HG03135 (cell line): ENCODE measurements around the gene RBM45.

Experiments
- ATAC-seq: cut with Tn5 transposase; IDR thresholded peaks from one replicate; pipeline ENCODE4 v1.9.1; 2021; ENCODE audit warnings: mild to moderate bottlenecking, moderate library complexity; ENCODE audit not compliant: unreplicated experiment

Gene RBM45

DNA sequence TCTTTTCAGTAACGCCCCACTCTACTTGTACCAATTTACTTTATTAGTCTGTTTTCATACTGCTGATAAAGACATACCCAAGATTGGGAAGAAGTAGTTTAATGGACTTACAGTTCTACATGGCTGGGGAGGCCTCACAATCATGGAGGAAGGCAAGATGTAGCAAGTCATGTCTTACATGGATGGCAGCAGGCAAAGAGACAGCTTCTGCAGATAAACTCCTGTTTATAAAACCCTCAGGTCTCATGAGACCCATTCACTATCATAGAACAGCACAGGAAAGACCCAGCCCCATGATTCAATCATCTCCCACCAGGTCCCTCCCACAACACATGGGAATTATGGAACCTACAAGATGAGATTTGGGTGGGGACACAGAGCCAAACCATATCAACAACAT, 43.3 kb downstream of the RBM45 start:
- ATAC-seq = no peak

DNA sequence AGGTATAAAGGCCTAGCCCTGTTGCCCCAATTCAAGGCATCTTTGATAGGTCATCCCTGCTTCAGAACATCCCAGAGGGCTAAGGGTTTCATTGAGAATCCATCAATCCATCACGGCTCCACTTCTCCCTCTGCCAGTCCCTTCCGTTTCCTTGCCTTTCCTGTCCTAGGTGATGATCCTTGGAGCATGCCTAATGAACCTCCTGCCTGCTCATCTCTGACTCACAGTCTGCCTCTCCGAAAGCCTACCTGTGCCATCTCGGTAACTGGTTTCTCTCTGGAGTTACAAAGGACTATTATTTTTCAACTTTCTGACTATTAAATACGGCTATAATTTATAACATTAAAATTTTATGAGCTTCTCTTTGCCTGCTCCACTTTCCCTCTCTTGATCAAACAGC, 45.3 kb downstream of the RBM45 start:
- ATAC-seq = no peak

DNA sequence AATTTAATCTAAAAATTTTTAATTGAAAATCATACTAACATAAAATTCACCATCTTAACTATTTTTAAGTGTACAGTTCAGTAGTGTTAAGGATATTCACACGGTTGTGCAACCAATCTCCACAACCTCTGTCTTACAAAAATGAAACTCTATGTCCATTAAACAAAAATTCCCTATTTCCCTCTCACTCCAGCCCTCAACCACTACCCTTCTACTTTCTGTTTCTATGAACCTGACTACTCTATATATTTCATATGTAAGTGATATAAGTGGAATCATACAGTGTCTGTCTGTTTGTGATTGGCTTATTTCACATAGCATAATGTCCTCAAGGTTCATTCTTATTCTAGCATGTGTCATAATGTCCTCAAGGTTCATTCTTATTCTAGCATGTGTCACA, 47.7 kb downstream of the RBM45 start:
- ATAC-seq = no peak

DNA sequence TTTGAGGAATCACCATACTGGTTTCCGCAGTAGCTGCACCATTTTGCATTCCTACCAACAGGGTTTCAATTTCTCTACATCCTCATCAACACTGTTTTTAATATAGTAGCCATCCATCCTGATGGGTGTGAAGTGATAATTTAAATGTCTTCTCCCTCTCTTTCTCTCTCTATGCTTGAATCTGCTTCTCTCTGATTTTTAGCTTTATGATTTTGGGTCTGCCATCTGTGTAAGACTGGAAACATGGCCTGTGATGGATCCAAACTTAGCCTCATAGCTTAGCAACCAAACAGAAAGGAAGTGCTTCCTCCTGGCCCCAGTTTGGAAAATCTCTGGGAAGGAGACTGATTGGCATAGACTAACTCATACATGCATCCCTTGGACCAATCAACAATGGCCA, 48.4 kb downstream of the RBM45 start:
- ATAC-seq = no peak

DNA sequence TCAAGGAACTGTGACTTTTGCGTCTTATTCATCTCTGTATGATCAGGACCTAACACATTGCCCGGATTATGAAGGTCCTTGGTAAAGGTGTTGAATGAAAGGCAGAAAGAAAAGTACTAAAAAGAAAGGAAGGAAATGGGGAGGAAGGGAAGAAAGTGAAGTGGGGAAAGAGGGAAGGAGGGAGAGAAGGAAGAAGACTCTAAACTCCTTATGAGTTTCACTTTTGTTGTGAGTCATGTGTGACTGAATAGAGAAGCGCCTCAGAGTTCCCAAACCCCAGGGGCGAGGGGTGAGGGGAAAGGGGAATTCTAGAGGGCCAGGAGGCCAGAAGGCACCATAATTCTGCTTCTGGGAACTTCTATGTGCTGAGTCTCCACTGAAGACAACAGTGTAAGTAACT, 51.2 kb downstream of the RBM45 start:
- no peak for ATAC-seq

DNA sequence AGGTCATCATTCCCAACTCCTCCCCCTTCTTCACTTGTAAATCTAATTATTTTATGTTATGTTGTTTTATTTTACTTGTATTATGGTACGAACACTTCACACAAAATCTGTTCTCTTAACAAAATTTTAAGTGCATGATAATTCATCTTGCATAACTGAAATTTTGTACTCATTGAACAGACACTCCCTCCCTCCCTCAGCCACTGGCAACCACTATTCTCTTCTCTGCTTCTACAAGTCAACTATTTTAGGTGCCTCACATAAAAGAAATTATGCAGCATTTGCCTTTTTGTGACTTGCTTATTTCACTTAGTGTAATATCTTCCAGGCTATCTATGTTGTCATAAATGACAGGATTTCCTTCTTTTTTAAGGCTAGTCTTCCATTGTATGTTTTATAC, 51.7 kb downstream of the RBM45 start:
- ATAC-seq = no peak

DNA sequence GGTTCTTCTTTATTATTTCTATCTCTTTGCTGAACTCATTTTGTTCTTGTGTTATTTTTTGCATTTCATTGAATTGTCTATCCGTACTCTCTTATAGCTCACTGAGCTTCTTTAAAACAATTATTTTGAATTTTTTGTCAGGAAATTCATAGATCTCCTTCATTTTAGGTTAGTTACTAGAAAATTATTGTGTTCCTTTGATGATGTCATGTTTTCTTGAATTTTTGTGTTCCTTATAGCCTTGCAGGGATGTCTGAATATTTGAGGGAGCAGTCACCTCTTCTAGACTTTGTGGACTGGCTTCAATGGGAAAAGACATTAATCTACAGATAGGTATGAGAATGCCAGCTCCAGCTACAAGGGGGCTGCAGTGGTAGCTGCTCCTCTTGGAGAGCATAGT, 61.4 kb downstream of the RBM45 start:
- ATAC-seq = no peak

DNA sequence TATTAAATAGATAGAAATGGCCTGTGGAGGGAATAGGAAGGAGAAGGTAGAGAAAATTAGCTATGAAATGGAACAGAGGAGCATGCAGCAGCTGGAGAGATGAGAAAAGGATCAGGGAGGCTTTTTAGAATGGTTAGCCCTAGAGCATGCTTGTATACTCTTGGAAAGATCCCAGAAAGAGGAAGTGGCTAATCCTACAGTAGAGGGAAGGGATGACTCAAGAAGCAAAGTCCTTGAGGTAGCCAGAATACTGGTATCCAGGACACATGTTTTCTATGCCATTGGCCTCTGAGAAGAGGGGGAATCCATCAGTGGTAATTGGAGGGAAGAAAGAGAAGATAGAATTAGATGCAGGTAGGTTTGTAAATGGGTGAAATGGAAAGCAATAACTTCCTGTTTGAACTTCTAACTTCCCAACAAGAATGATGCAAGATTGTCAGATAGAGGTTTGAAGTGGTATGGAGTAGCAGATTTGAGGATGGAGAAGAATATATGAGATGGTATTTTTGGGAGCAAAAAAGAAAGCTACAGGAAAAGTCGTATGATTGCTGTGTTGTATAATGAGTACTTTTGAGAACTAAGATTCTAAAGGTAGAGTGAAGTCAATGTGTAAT, 64.9 kb downstream of the RBM45 start:
- ATAC-seq = no peak
